Activated gamma-delta T cell treated with anti-CD3 and anti-CD28 coated beads, Interleukin-2, amount 50 U/mL, for 16 hours (primary cell): Measurements from ENCODE around the gene SMARCA2.
A peak's percentile ranks its signal among the peaks of the same experiment; 100 is the strongest.

Experiments
- DNase-seq: peaks from one replicate; pipeline ENCODE4 v3.0.0-alpha.2; 2020; ENCODE audit warnings: low read depth

SMARCA2 gene

GRCh38 chr9:2014696-2015580 is at the start of gene SMARCA2:
SMARCA2 (plus strand) TSS chr9:2015347; CDS start chr9:2029023, 13,676 bp downstream.
- DNase-seq: peak; percentile 94

GRCh38 chr9:1966725-1967366 is 48.3 kb upstream of the SMARCA2 start:
- DNase-seq: no peak

- no peak for DNase-seq
Measured at GRCh38 chr9:1969160-1969559, 46.0 kb upstream of the SMARCA2 start.

- no peak for DNase-seq
Measured at GRCh38 chr9:1969898-1970297, 45.2 kb upstream of the SMARCA2 start.

GRCh38 chr9:1972672-1973071 is 42.5 kb upstream of the SMARCA2 start:
- no peak for DNase-seq

- no peak for DNase-seq
Measured at GRCh38 chr9:1977026-1977425, 38.1 kb upstream of the SMARCA2 start.

- no peak for DNase-seq
Measured at GRCh38 chr9:1978941-1979340, 36.2 kb upstream of the SMARCA2 start.

- DNase-seq: no peak
Measured at GRCh38 chr9:1979741-1980367, 35.3 kb upstream of the SMARCA2 start.

GRCh38 chr9:1980387-1980786 is 34.8 kb upstream of the SMARCA2 start:
- no peak for DNase-seq

- DNase-seq: no peak
Measured at GRCh38 chr9:1982074-1982473, 33.1 kb upstream of the SMARCA2 start.

- no peak for DNase-seq
Measured at GRCh38 chr9:1986341-1986740, 28.8 kb upstream of the SMARCA2 start.

- no peak for DNase-seq
Measured at GRCh38 chr9:1989500-1989899, 25.6 kb upstream of the SMARCA2 start.

GRCh38 chr9:1994180-1994579 is 21.0 kb upstream of the SMARCA2 start:
- no peak for DNase-seq

GRCh38 chr9:1995084-1995483 is 20.1 kb upstream of the SMARCA2 start:
- no peak for DNase-seq

- DNase-seq: no peak
Measured at GRCh38 chr9:1996156-1996555, 19.0 kb upstream of the SMARCA2 start.

GRCh38 chr9:1997646-1998045 is 17.5 kb upstream of the SMARCA2 start:
- DNase-seq: no peak

GRCh38 chr9:1998111-1998510 is 17.0 kb upstream of the SMARCA2 start:
- no peak for DNase-seq

- no peak for DNase-seq
Measured at GRCh38 chr9:2000314-2000713, 14.8 kb upstream of the SMARCA2 start.

GRCh38 chr9:2008372-2008771 is 6.8 kb upstream of the SMARCA2 start:
- no peak for DNase-seq

- no peak for DNase-seq
Measured at GRCh38 chr9:2012347-2012746, 2.8 kb upstream of the SMARCA2 start.

GRCh38 chr9:2013743-2014475 is 1.2 kb upstream of the SMARCA2 start:
- no peak for DNase-seq
